ENCODE data around the gene SLC9A5. TPM values are rescaled to one million over a fixed set of nuclear protein-coding genes. Genes with fewer than 3 reads are reported as not detected.

SLC9A5 gene
- total RNA-seq, 1 donor, result 1.4 TPM

DNA sequence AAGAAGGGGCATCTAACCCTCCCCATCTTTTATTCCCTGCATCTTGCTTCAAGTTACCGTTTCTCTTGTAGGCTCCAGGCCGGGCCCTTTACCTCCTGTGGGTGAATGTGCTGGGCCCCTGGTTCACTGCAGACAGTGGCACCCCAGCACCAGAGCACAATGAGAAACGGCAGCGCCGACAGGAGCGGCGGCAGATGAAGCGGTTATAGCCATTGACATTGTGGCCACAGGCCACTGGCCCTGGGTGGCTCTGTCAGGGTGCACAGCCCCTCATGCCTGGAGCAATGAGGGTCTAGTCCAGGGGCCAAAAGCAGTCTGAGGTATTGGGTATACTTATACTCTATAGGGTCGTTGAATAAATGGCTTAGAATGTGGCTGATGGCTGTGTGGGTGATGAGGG, 19.9 kb upstream of the SLC9A5 start:
- no peak overlapping the region for H3K4me3 ChIP-seq (ENCODE audit: low read depth, low read length)

DNA sequence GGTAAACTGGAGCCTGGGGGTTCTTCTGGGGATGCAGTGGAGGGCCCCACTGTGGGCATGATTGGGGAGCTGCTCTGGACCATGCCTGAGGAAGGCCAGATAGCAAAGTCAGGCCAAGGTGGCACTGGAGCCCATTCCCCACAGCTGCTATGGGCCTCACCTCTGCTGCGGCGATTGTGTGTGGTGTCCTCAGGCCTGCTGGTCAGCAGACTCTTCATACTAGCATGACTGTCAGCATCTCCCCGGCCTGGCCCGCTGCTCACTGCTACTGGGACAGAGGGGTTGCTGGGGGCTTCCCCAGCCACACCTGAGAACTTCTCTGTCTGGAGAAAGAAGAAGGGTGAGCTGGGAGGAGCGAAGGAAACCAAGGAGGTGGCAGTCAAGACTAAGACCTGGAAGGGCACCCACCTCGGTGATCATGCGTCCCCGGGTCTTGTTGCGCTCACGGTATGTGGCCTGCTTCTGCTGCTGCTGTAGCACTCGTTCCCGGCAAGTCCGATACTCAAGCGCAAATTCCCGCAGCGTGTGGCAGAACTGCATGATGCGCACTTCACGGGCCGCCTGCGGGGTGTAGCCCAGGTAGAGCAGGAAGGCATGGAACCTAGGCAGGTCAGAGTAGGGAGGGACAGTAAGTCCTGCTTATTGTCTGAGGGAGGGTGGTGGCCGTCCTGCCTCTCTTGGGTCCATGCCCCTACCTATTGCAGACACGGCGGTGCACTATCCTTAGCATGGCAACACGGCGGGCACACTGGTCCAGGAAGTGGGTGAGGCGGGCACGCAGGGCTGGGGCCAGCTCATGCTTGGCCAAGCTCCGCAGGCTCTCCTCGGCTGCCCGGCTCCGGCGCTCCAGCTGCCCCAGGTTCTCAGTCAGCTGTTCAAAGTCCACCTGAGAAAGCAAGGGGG, 18.6 kb upstream of the SLC9A5 start:
- TF ChIP-seq, protein P1, sequence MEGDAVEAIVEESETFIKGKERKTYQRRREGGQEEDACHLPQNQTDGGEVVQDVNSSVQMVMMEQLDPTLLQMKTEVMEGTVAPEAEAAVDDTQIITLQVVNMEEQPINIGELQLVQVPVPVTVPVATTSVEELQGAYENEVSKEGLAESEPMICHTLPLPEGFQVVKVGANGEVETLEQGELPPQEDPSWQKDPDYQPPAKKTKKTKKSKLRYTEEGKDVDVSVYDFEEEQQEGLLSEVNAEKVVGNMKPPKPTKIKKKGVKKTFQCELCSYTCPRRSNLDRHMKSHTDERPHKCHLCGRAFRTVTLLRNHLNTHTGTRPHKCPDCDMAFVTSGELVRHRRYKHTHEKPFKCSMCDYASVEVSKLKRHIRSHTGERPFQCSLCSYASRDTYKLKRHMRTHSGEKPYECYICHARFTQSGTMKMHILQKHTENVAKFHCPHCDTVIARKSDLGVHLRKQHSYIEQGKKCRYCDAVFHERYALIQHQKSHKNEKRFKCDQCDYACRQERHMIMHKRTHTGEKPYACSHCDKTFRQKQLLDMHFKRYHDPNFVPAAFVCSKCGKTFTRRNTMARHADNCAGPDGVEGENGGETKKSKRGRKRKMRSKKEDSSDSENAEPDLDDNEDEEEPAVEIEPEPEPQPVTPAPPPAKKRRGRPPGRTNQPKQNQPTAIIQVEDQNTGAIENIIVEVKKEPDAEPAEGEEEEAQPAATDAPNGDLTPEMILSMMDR (IDR thresholded peaks at IDR 0.05; ENCODE audit: insufficient read depth, low read length), result no peak
- no peak overlapping the region for H3K4me3 ChIP-seq (ENCODE audit: low read depth, low read length)
- DNase-seq (ENCODE audit: low read depth), result no peak

More for the DNA sequence above, 19.9 kb upstream of the SLC9A5 start:
- TF ChIP-seq, protein P1 (IDR thresholded peaks at IDR 0.05; ENCODE audit: insufficient read depth, low read length), result no peak
- no peak for DNase-seq (ENCODE audit: low read depth)

DNA sequence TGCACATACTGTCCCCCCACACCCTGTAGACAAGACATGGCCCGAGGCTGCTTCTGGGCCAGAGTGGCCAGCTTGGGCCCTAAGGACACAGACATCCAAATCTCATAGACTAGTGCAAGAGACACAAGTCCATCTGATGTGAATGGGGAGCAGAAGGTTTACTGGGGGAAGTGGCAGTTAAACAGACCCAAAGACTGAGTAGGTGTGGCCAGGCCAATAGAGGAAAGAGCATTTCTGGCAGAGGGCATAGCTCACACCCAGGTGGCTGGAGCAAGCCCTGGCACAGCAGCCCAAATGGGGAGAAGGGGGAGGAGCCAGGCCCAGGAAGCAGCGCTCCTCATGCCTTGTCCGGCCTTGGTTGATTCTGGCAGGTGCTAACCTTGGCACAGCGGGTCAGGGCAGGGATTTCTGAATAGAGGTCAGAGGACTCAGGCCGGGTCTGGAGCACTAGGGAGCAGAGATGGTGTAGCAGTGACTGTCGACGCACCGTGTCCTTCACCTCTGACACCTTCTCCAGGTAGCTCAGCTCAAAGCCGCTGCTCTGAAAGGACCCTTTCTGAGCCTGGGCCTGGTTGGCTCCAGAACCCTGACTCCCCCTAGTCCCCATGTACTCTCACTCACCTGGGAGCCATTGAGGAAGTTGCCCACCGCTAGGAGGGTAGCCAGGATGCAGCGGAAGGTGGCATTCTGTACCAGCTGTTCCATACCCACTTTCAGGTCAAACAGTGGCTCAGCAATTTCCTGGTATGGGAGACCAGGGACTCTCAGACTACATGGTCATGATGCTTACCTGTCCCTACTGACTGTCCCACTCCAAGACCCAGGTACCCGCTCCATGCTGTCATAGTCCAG, 17.7 kb upstream of the SLC9A5 start:
- TF ChIP-seq, protein P1 (IDR thresholded peaks at IDR 0.05; ENCODE audit: insufficient read depth, low read length), result no peak
- DNase-seq (ENCODE audit: low read depth), result no peak
- H3K4me3 ChIP-seq (ENCODE audit: low read depth, low read length), result no peak overlapping the region

DNA sequence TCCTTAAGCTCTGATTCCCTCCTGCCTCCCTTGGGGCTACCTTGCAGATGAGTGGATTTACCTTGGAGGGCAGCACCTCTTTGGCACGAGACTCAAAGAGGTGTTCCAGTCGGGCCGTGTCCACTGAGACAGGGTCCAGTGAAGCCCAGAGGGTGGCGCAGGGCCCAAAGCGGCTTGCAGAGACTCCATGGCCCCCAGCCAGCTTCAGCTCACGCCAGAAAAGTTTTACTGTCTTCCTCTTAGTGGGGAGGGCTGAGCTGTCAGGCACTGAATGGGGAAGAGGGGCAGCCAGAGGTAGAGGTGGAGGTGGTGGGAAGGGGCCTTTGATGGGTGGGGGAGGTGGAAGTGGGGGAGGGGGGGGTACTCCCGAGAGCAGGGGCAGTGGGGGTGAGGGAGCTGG, 15.2 kb upstream of the SLC9A5 start:
- H3K4me3 ChIP-seq (ENCODE audit: low read depth, low read length), result no peak overlapping the region
- DNase-seq (ENCODE audit: low read depth), result no peak
- TF ChIP-seq, protein P1 (IDR thresholded peaks at IDR 0.05; ENCODE audit: insufficient read depth, low read length), result no peak

DNA sequence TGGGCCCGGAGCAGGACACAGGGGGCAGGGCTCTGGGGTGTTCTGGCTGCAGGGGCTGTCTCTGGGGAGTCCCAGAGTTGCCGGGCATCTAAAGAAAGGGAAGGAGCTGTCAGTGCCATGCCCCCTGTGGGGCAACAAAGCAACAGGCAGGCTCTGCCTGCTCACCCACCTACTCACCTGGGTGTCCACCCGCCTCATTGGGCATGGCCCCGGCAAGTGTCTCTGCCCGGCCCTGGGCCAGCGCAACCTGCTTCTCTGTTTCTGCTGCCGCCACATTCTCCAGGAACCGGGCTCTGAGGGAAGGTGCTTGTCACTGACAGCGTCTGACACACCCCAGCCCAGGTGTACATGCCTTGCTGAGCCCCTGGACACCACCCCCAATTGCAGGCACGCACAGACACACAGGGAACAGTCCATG, 14.6 kb upstream of the SLC9A5 start:
- H3K4me3 ChIP-seq (ENCODE audit: low read depth, low read length), result no peak overlapping the region
- no peak for DNase-seq (ENCODE audit: low read depth)
- TF ChIP-seq, protein P1 (IDR thresholded peaks at IDR 0.05; ENCODE audit: insufficient read depth, low read length), result no peak

DNA sequence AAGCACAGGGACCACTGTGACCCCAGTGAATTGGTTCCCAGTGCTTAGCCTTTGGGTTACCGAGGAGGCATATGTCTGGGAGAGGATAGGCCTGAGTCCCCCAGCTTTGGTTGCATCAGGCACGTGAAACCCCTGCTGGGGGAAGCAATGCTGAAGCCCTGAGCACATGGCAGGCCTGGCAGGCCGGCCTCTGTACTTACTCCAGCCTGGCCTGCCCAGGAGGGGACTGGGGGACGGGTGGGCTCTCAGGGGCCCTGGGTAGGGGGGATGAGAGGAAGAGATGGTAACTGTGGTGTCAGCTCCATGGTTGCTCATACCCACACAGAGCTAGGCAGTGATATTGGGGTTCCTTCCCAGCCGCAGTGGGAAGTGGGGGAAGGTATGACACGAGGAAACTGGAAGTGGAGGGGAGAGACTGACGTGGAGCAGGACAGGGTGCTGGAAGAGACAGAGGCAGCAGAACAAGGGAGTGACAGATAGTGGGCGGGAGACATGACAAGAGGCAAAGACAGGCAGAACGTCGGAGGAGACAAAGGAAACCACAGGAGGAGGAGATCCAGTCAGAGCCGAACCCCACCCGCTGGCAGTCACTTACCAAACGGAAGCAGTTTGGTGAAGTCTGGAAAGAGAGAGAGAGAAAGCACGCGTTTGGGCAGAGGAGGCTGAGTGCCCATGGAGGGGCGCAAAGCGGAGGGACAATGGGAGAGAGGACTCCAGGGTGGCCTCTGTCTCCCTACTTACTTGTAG, 12.8 kb upstream of the SLC9A5 start:
- TF ChIP-seq, protein P1 (IDR thresholded peaks at IDR 0.05; ENCODE audit: insufficient read depth, low read length), result no peak
- no peak overlapping the region for H3K4me3 ChIP-seq (ENCODE audit: low read depth, low read length)
- DNase-seq (ENCODE audit: low read depth), result no peak

Measured in fibroblast of the aortic adventitia (primary cell).